ENCODE results near the gene CD38.
"Not testable (repeated sequence)": the region's sequence is repeated elsewhere in the genome, so short reads cannot be mapped to it uniquely, and the experiment has no call there.

The CD38 gene

GRCh38 chr4:15861198-15861597 is 83.1 kb downstream of the CD38 start:
- H3K4me3 ChIP-seq (ENCODE audit: low read depth, low read length) = not testable (repeated sequence)

GRCh38 chr4:15864651-15865566 is 86.8 kb downstream of the CD38 start:
- no peak overlapping the region for H3K4me3 ChIP-seq (ENCODE audit: low read depth, low read length)

GRCh38 chr4:15868111-15868510 is 90.0 kb downstream of the CD38 start:
- H3K4me3 ChIP-seq (ENCODE audit: low read depth, low read length) = no peak overlapping the region

- no peak overlapping the region for H3K4me3 ChIP-seq (ENCODE audit: low read depth, low read length)
Observed at GRCh38 chr4:15868826-15869413, 90.8 kb downstream of the CD38 start.

- H3K4me3 ChIP-seq (ENCODE audit: low read depth, low read length) = no peak overlapping the region
Observed at GRCh38 chr4:15870079-15870478, 92.0 kb downstream of the CD38 start.

GRCh38 chr4:15870921-15871664 is 93.0 kb downstream of the CD38 start:
- no peak overlapping the region for H3K4me3 ChIP-seq (ENCODE audit: low read depth, low read length)

- H3K4me3 ChIP-seq (ENCODE audit: low read depth, low read length) = no peak overlapping the region
Observed at GRCh38 chr4:15873117-15873516, 95.0 kb downstream of the CD38 start.

GRCh38 chr4:15874671-15875070 is 96.5 kb downstream of the CD38 start:
- H3K4me3 ChIP-seq (ENCODE audit: low read depth, low read length) = no peak overlapping the region

- no peak overlapping the region for H3K4me3 ChIP-seq (ENCODE audit: low read depth, low read length)
Observed at GRCh38 chr4:15875663-15876460, 97.7 kb downstream of the CD38 start.

- H3K4me3 ChIP-seq (ENCODE audit: low read depth, low read length) = no peak overlapping the region
Observed at GRCh38 chr4:15878011-15878410, 99.9 kb downstream of the CD38 start.

- H3K4me3 ChIP-seq (ENCODE audit: low read depth, low read length) = no peak overlapping the region
Observed at GRCh38 chr4:15881820-15882219, 103.7 kb downstream of the CD38 start.

GRCh38 chr4:15882675-15883086 is 104.6 kb downstream of the CD38 start:
- no peak overlapping the region for H3K4me3 ChIP-seq (ENCODE audit: low read depth, low read length)

- H3K4me3 ChIP-seq (ENCODE audit: low read depth, low read length) = no peak overlapping the region
Observed at GRCh38 chr4:15883610-15884243, 105.6 kb downstream of the CD38 start.

- no peak overlapping the region for H3K4me3 ChIP-seq (ENCODE audit: low read depth, low read length)
Observed at GRCh38 chr4:15884666-15885065, 106.5 kb downstream of the CD38 start.

- no peak overlapping the region for H3K4me3 ChIP-seq (ENCODE audit: low read depth, low read length)
Observed at GRCh38 chr4:15885422-15885821, 107.3 kb downstream of the CD38 start.

- no peak overlapping the region for H3K4me3 ChIP-seq (ENCODE audit: low read depth, low read length)
Observed at GRCh38 chr4:15888515-15888914, 110.4 kb downstream of the CD38 start.

- no peak overlapping the region for H3K4me3 ChIP-seq (ENCODE audit: low read depth, low read length)
Observed at GRCh38 chr4:15890246-15890829, 112.2 kb downstream of the CD38 start.

- H3K4me3 ChIP-seq (ENCODE audit: low read depth, low read length) = no peak overlapping the region
Observed at GRCh38 chr4:15891312-15891711, 113.2 kb downstream of the CD38 start.

- no peak overlapping the region for H3K4me3 ChIP-seq (ENCODE audit: low read depth, low read length)
Observed at GRCh38 chr4:15893962-15894361, 115.8 kb downstream of the CD38 start.

GRCh38 chr4:15894393-15894792 is 116.3 kb downstream of the CD38 start:
- no peak overlapping the region for H3K4me3 ChIP-seq (ENCODE audit: low read depth, low read length)

All from iPS-11a (cell line).